CD8-positive, alpha-beta memory T cell (primary cell): Measurements from ENCODE around the gene ADSL. TPM values are rescaled to one million over a fixed set of nuclear protein-coding genes. Genes with fewer than 3 reads are reported as not detected.
A peak's percentile ranks its signal among the peaks of the same experiment; 100 is the strongest.
"Not testable (repeated sequence)": the region's sequence is repeated elsewhere in the genome, so short reads cannot be mapped to it uniquely, and the experiment has no call there.

Experiments used
- CTCF ChIA-PET: fragments of 350-600 bp; sonication (Branson Sonifier 250); formaldehyde crosslinking; loops from one replicate; lab custom pipeline; 2021; ENCODE audit warnings: antibody characterized with exemption; lab: Charles Lee
- POLR2A ChIA-PET: fragments of 350-600 bp; sonication (Branson Sonifier 250); formaldehyde crosslinking; loops from one replicate; lab custom pipeline; 2021; ENCODE audit warnings: antibody characterized with exemption; lab: Charles Lee
- DNase-seq, 5 donors: peaks; one replicate each; pipeline versions ENCODE4 v3.0.0 to v3.0.0-alpha.2; 2020 to 2022; ENCODE audit warnings: mixed read lengths in 1 of 5
- H3K27ac ChIP-seq: one replicate; pipeline ENCODE4 v1.7.0; 2013; ENCODE audit warnings: low read depth, mild to moderate bottlenecking, low read length, moderate library complexity
- H3K27me3 ChIP-seq: 2 replicates; pipeline ENCODE4 v1.7.0; 2013; ENCODE audit warnings: low read length, mild to moderate bottlenecking; ENCODE audit not compliant: insufficient read depth, poor library complexity, severe bottlenecking
- H3K36me3 ChIP-seq: 2 replicates; pipeline ENCODE4 v1.7.0; 2013; ENCODE audit warnings: mild to moderate bottlenecking, low read length, moderate library complexity; ENCODE audit not compliant: insufficient read depth
- H3K4me1 ChIP-seq: 2 replicates; pipeline ENCODE4 v1.7.0; 2013; ENCODE audit warnings: mild to moderate bottlenecking, low read length, moderate library complexity; ENCODE audit not compliant: insufficient read depth
- H3K4me3 ChIP-seq: 2 replicates; pipeline ENCODE4 v1.7.0; 2013; ENCODE audit warnings: mild to moderate bottlenecking, low read length
- H3K9me3 ChIP-seq: 2 replicates; pipeline ENCODE4 v1.7.0; 2013; ENCODE audit warnings: mild to moderate bottlenecking, low read length
- H3K27ac Mint-ChIP-seq, 8 donors: one replicate each; pipeline ENCODE4 v1.8.0; 2020 to 2021; ENCODE audit warnings: mixed read lengths in 8 of 8, mild to moderate bottlenecking in 6 of 8, inconsistent platforms in 3 of 8, moderate library complexity in 3 of 8
- H3K27me3 Mint-ChIP-seq, 2 donors: one replicate each; pipeline ENCODE4 v1.8.0; 2020 to 2021; ENCODE audit warnings: mixed read lengths in 2 of 2, mild to moderate bottlenecking in 1 of 2, moderate library complexity in 1 of 2
- H3K36me3 Mint-ChIP-seq, 3 donors: one replicate each; pipeline ENCODE4 v1.8.0; 2020 to 2021; ENCODE audit warnings: mixed read lengths in 3 of 3, inconsistent platforms in 1 of 3, mild to moderate bottlenecking in 1 of 3
- H3K4me1 Mint-ChIP-seq, 3 donors: one replicate each; pipeline ENCODE4 v1.8.0; 2020 to 2021; ENCODE audit warnings: mixed read lengths in 3 of 3, inconsistent platforms in 1 of 3, mild to moderate bottlenecking in 1 of 3
- H3K4me3 Mint-ChIP-seq, 7 donors: one replicate each; pipeline ENCODE4 v1.8.0; 2020 to 2021; ENCODE audit warnings: mixed read lengths in 7 of 7, mild to moderate bottlenecking in 6 of 7, moderate library complexity in 4 of 7, inconsistent platforms in 2 of 7
- H3K9me3 Mint-ChIP-seq, 5 donors: one replicate each; pipeline ENCODE4 v1.8.0; 2020 to 2022; ENCODE audit warnings: mixed read lengths in 5 of 5, mild to moderate bottlenecking in 3 of 5, moderate library complexity in 2 of 5, inconsistent platforms in 1 of 5
- polyA plus RNA-seq: library from polyadenylated mRNA; unstranded; fragments of 300-500 nt; fragmentation: Illumina TruSeq; gene quantifications from one replicate; pipeline ENCODE4 v1.2.3, GENCODE V29; 2021
- total RNA-seq, 2 experiments: library from RNA; stranded (reverse); gene quantifications; one replicate each; pipeline ENCODE4 v1.2.3, GENCODE V29; 2021

The ADSL gene
- total and polyA plus RNA-seq, 3 experiments from 2014 or later: 90.0 to 154 (median 151) TPM

DNA sequence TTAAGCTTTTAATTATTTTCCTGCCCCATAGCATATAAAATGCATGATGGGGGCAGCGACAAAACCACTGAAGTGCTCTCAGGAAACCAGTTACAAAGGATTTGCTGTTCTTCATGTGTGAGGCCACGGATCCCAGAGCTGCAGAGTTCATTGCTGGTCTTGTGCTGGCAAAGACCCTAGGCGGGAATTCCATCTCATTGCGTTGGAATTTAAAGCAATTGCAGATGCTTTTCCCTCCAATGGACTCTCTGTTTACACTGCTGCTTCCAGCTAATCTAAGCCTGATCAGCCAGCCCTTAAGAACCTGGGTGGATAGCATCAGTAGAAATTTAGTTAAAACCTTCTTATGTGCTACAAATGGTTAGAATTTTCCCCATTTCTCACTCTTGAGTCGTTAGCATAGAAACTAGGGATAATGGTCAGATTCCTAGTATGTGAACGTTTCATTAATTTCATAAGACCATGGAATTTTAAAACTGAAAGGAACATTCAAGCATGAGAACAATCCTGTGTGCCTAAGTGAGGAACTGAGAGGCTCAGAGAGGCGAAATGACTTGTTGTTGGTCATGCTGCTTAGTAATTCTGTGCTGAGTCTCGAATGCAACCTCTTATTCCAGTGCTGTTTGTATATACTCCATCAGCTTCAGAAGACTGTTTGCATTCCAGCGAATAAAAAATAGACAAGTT, 36.1 kb upstream of the ADSL start:
- CTCF ChIA-PET: no interaction called here
- POLR2A ChIA-PET: interaction anchor here (0.6 to 1.1 kb wide), 2 partner anchors 12 to 46 kb away, joined by 3 to 6 read pairs; no protein-coding TSS in a partner anchor

DNA sequence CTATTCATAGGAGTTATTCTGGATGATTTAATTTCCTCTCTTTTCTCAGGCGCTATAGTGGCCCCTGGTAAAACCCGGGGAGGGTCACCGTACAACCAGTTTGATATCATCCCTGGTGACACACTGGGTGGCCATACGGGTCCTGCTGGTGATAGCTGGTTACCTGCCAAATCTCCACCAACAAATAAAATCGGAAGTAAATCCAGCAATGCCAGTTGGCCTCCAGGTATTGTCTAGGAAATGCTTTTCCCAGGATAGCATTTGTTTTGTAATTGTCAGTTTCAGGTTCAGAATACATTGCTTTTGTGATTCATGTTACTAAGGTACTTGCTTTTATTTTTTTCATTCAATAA, 35.6 kb upstream of the ADSL start:
- H3K27me3 ChIP-seq: no peaks in the 10 kb centered on the region
- H3K9me3 ChIP-seq: no peaks in the 10 kb centered on the region
- peaks cover 0 to 2% of the 10 kb centered on the region in 2 donors for H3K27me3 Mint-ChIP-seq
- peaks cover 60% of the 10 kb centered on the region for H3K36me3 ChIP-seq
- H3K4me3 Mint-ChIP-seq: no peak overlapping the region
- no peak overlapping the region for H3K27ac ChIP-seq
- peaks cover 17% of the 10 kb centered on the region for H3K4me1 ChIP-seq
- H3K4me3 ChIP-seq: no peak overlapping the region
- peak overlapping the region in 4 of 8 donors; percentile 9 to 50 (median 27) for H3K27ac Mint-ChIP-seq
- DNase-seq: no peak
- no peaks in the 10 kb centered on the region for H3K9me3 Mint-ChIP-seq
- ChIA-PET CTCF (no interaction called here), POLR2A (no interaction called here)
- H3K36me3 Mint-ChIP-seq: peaks cover 30 to 90% (median 45%) of the 10 kb centered on the region in 3 donors
- H3K4me1 Mint-ChIP-seq: peaks cover 28 to 45% (median 44%) of the 10 kb centered on the region in 3 donors

More for the DNA sequence above, 36.1 kb upstream of the ADSL start:
- Mint-ChIP-seq H3K4me3 (no peak overlapping the region), H3K36me3 (peaks cover 24 to 90% (median 40%) of the 10 kb centered on the region in 3 donors), H3K9me3 (no peaks in the 10 kb centered on the region), H3K27ac (peak overlapping the region in 5 of 8 donors; percentile 9 to 80 (median 25)), H3K4me1 (peaks cover 24 to 45% (median 44%) of the 10 kb centered on the region in 3 donors), H3K27me3 (peaks cover 0 to 2% of the 10 kb centered on the region in 2 donors)
- Histone ChIP-seq H3K27ac (no peak overlapping the region), H3K4me3 (no peak overlapping the region), H3K4me1 (peaks cover 17% of the 10 kb centered on the region), H3K27me3 (no peaks in the 10 kb centered on the region), H3K9me3 (no peaks in the 10 kb centered on the region), H3K36me3 (peaks cover 55% of the 10 kb centered on the region)
- DNase-seq: no peak

- Histone ChIP-seq H3K4me1 (peaks cover 17% of the 10 kb centered on the region), H3K36me3 (peaks cover 68% of the 10 kb centered on the region)
- peaks cover 28 to 47% (median 46%) of the 10 kb centered on the region in 3 donors for H3K4me1 Mint-ChIP-seq
- peak overlapping the region in 2 of 8 donors; percentile 66 to 93 for H3K27ac Mint-ChIP-seq
- H3K27me3 ChIP-seq, H3K27ac ChIP-seq, H3K27me3 Mint-ChIP-seq, H3K9me3 Mint-ChIP-seq, H3K9me3 ChIP-seq, H3K4me3 Mint-ChIP-seq, POLR2A ChIA-PET, DNase-seq, H3K4me3 ChIP-seq, CTCF ChIA-PET: not testable (repeated sequence)
- H3K36me3 Mint-ChIP-seq: peaks cover 33 to 94% (median 46%) of the 10 kb centered on the region in 3 donors
Measured at GRCh38 chr22:40311646-40312045, 34.7 kb upstream of the ADSL start.

- H3K9me3 Mint-ChIP-seq: no peaks in the 10 kb centered on the region
- H3K9me3 ChIP-seq: no peaks in the 10 kb centered on the region
- no peak for DNase-seq
- POLR2A ChIA-PET: no interaction called here
- H3K4me3 Mint-ChIP-seq: no peak overlapping the region
- peaks cover 17% of the 10 kb centered on the region for H3K4me1 ChIP-seq
- CTCF ChIA-PET: no interaction called here
- H3K27me3 ChIP-seq: no peaks in the 10 kb centered on the region
- H3K27ac ChIP-seq: no peak overlapping the region
- H3K4me1 Mint-ChIP-seq: peaks cover 29 to 51% (median 50%) of the 10 kb centered on the region in 3 donors
- peaks cover 0 to 2% of the 10 kb centered on the region in 2 donors for H3K27me3 Mint-ChIP-seq
- peaks cover 37 to 96% (median 49%) of the 10 kb centered on the region in 3 donors for H3K36me3 Mint-ChIP-seq
- no peak overlapping the region for H3K4me3 ChIP-seq
- H3K27ac Mint-ChIP-seq: peak overlapping the region in 5 of 8 donors; percentile 31 to 93 (median 79)
- H3K36me3 ChIP-seq: peaks cover 68% of the 10 kb centered on the region
Measured at GRCh38 chr22:40312050-40312449, 34.2 kb upstream of the ADSL start.

GRCh38 chr22:40313007-40313406, 33.3 kb upstream of the ADSL start:
- H3K9me3 ChIP-seq: no peaks in the 10 kb centered on the region
- Mint-ChIP-seq H3K4me3 (no peak overlapping the region), H3K36me3 (peaks cover 35 to 96% (median 45%) of the 10 kb centered on the region in 3 donors), H3K27ac (peak overlapping the region in 7 of 8 donors; percentile 3 to 81 (median 66)), H3K4me1 (peaks cover 26 to 52% (median 46%) of the 10 kb centered on the region in 3 donors), H3K9me3 (no peaks in the 10 kb centered on the region), H3K27me3 (peaks cover 0 to 2% of the 10 kb centered on the region in 2 donors)
- H3K27ac ChIP-seq: no peak overlapping the region
- peaks cover 70% of the 10 kb centered on the region for H3K36me3 ChIP-seq
- peaks cover 17% of the 10 kb centered on the region for H3K4me1 ChIP-seq
- H3K27me3 ChIP-seq: no peaks in the 10 kb centered on the region
- no peak overlapping the region for H3K4me3 ChIP-seq
- POLR2A ChIA-PET: no interaction called here
- CTCF ChIA-PET: no interaction called here
- no peak for DNase-seq

- H3K36me3 Mint-ChIP-seq: peaks cover 37 to 95% (median 43%) of the 10 kb centered on the region in 3 donors
Measured at GRCh38 chr22:40314041-40314440, 32.3 kb upstream of the ADSL start.

DNA sequence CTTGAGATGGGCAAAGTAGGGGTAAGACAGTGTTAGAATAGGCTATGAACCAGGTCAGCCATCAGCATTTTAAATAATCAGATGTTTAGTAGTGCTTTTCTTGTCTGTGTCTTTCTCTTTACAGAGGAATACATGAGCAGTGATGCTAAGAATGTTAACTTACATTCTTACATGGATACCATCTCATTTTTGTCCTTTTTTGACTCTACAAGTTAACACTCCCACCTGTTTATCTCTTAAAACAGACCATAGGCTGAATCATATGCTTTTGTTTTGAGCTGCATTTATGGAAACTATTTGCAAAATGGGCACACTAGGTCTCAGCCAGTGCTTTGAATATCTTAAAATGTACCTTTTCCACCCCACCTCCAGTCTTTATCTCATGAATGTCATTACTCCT, 25.6 kb upstream of the ADSL start:
- no peaks in the 10 kb centered on the region for H3K27me3 Mint-ChIP-seq
- no peaks in the 10 kb centered on the region for H3K9me3 Mint-ChIP-seq
- peak overlapping the region in 7 of 8 donors; percentile 46 to 89 (median 74) for H3K27ac Mint-ChIP-seq
- POLR2A ChIA-PET: no interaction called here
- H3K4me1 Mint-ChIP-seq: peaks cover 33 to 75% (median 50%) of the 10 kb centered on the region in 3 donors
- no peak for DNase-seq
- Histone ChIP-seq H3K27me3 (no peaks in the 10 kb centered on the region), H3K9me3 (no peaks in the 10 kb centered on the region), H3K4me3 (no peak overlapping the region), H3K27ac (no peak overlapping the region), H3K36me3 (peaks cover 43% of the 10 kb centered on the region), H3K4me1 (peaks cover 39% of the 10 kb centered on the region)
- CTCF ChIA-PET: interaction anchor here (0.9 kb wide), 1 partner anchor 27 kb away, joined by 3 read pairs; no protein-coding TSS in a partner anchor
- H3K36me3 Mint-ChIP-seq: peaks cover 18 to 81% (median 29%) of the 10 kb centered on the region in 3 donors
- H3K4me3 Mint-ChIP-seq: no peak overlapping the region

More at GRCh38 chr22:40314041-40314440, 32.3 kb upstream of the ADSL start:
- Histone ChIP-seq H3K4me3 (no peak overlapping the region), H3K27ac (no peak overlapping the region), H3K4me1 (peaks cover 8% of the 10 kb centered on the region), H3K27me3 (no peaks in the 10 kb centered on the region), H3K36me3 (peaks cover 65% of the 10 kb centered on the region), H3K9me3 (no peaks in the 10 kb centered on the region)
- ChIA-PET CTCF (no interaction called here), POLR2A (no interaction called here)
- Mint-ChIP-seq H3K9me3 (no peaks in the 10 kb centered on the region), H3K27me3 (peaks cover 0 to 2% of the 10 kb centered on the region in 2 donors), H3K4me3 (peak overlapping the region in 1 of 7 donors; percentile 3), H3K4me1 (peaks cover 20 to 46% (median 36%) of the 10 kb centered on the region in 3 donors), H3K27ac (peak overlapping the region in 7 of 8 donors; percentile 37 to 87 (median 57))
- no peak for DNase-seq

DNA sequence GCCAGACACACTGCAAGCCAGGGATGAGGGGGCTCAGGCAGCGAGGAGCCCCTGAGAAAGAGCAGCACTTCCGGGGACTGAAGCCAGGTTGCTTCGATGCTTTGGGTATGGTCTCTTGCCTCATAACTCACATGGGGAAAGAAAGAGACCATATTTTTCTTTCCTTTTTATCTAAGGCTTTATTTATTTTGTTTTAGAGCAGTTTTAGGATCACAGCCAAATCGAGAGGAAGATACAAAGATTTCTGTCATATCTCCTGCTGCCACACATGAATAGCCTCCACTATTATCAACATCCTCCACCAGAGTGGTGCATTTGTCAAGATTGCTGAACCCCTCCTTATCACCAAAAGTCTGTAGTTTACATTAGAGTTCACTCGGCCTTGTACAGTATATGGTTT, 24.3 kb upstream of the ADSL start:
- Mint-ChIP-seq H3K27me3 (no peaks in the 10 kb centered on the region), H3K4me3 (peak overlapping the region in 3 of 7 donors; percentile 1 to 18 (median 16)), H3K27ac (peak overlapping the region; percentile 56 to 96 (median 82)), H3K36me3 (peaks cover 11 to 72% (median 23%) of the 10 kb centered on the region in 3 donors), H3K4me1 (peaks cover 42 to 81% (median 57%) of the 10 kb centered on the region in 3 donors), H3K9me3 (no peaks in the 10 kb centered on the region)
- ChIA-PET CTCF (interaction anchor here (1.4 to 2.5 kb wide), 2 partner anchors 24 to 41 kb away, joined by 3 to 16 read pairs; partner anchors contain the start of gene ADSL), POLR2A (interaction anchor here (1.1 kb wide), 1 partner anchor 12 kb away, joined by 3 read pairs; no protein-coding TSS in a partner anchor)
- no peaks in the 10 kb centered on the region for H3K9me3 ChIP-seq
- no peak for DNase-seq
- no peaks in the 10 kb centered on the region for H3K27me3 ChIP-seq
- H3K4me1 ChIP-seq: peaks cover 52% of the 10 kb centered on the region
- peaks cover 35% of the 10 kb centered on the region for H3K36me3 ChIP-seq
- no peak overlapping the region for H3K4me3 ChIP-seq
- H3K27ac ChIP-seq: no peak overlapping the region
